DND-41 (cell line): ENCODE results near the gene DDN.

Experiments used
- EZH2 ChIP-seq: IDR thresholded peaks from 3 replicates; pipeline ENCODE4 v1.6.1; 2012; ENCODE audit warnings: borderline replicate concordance, low read depth, mild to moderate bottlenecking, moderate library complexity, low read length, inconsistent platforms; ENCODE audit not compliant: severe bottlenecking
- TF ChIP-seq, protein P1 (sequence below): IDR thresholded peaks from 2 replicates; pipeline ENCODE4 v1.5.1; 2012; ENCODE audit warnings: borderline replicate concordance, low read length, moderate library complexity, mild to moderate bottlenecking; ENCODE audit not compliant: poor library complexity, severe bottlenecking; ENCODE audit errors: extremely low read depth

- TF ChIP-seq, protein P1, sequence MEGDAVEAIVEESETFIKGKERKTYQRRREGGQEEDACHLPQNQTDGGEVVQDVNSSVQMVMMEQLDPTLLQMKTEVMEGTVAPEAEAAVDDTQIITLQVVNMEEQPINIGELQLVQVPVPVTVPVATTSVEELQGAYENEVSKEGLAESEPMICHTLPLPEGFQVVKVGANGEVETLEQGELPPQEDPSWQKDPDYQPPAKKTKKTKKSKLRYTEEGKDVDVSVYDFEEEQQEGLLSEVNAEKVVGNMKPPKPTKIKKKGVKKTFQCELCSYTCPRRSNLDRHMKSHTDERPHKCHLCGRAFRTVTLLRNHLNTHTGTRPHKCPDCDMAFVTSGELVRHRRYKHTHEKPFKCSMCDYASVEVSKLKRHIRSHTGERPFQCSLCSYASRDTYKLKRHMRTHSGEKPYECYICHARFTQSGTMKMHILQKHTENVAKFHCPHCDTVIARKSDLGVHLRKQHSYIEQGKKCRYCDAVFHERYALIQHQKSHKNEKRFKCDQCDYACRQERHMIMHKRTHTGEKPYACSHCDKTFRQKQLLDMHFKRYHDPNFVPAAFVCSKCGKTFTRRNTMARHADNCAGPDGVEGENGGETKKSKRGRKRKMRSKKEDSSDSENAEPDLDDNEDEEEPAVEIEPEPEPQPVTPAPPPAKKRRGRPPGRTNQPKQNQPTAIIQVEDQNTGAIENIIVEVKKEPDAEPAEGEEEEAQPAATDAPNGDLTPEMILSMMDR, result no peak
- no peak for TF ChIP-seq EZH2
Observed at GRCh38 chr12:48967991-48968390, 31.2 kb downstream of the DDN start.
